Measurements from ENCODE around the gene CALCOCO2. TPM values are rescaled to one million over a fixed set of nuclear protein-coding genes. Genes with fewer than 3 reads are reported as not detected.

Gene CALCOCO2
- total RNA-seq (2022; extraction: Qiagen RNA extraction): 70.2 to 89.4 TPM (median 77.2 TPM) in 5 replicates

DNA sequence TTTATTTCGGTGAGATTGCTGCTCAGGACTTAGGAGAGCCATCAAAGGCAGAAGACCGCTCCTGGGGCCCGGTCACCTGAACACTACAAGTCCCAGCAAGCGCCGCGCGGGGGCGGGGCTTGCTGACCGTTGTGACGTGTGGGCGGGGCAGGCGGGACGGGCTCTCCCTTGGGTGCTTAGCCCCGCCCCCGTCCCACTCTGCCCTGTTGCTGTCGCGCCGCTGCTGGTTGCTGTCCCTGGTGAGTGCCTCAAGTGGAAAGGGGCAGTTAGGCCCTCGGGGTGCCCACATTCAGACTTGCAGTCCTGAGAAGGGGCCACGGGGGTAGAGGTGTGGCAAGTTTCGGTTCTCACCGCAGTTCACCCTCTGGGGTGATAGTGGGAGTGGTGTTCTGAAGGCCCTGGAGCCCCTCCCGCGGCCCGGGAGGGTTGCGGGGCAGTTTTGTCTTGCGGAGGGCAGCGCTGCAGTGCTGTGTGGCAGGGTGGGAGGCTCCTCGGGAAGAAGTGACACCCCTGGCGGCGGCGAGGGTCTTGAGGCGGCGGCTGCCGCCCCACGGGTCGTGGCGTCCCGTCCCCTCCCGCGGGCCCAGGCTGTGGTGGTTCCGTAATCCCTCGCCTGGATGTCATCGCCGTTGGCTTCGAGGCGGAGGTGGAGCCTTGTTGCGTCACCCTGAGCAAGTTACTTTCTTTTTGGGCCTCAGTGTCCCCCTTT lies at the start of gene CALCOCO2:
CALCOCO2 (plus strand) TSS at position 196 of the 709 bp plus-strand sequence. CDS start 10,673 bp downstream, outside the sequence.

DNA sequence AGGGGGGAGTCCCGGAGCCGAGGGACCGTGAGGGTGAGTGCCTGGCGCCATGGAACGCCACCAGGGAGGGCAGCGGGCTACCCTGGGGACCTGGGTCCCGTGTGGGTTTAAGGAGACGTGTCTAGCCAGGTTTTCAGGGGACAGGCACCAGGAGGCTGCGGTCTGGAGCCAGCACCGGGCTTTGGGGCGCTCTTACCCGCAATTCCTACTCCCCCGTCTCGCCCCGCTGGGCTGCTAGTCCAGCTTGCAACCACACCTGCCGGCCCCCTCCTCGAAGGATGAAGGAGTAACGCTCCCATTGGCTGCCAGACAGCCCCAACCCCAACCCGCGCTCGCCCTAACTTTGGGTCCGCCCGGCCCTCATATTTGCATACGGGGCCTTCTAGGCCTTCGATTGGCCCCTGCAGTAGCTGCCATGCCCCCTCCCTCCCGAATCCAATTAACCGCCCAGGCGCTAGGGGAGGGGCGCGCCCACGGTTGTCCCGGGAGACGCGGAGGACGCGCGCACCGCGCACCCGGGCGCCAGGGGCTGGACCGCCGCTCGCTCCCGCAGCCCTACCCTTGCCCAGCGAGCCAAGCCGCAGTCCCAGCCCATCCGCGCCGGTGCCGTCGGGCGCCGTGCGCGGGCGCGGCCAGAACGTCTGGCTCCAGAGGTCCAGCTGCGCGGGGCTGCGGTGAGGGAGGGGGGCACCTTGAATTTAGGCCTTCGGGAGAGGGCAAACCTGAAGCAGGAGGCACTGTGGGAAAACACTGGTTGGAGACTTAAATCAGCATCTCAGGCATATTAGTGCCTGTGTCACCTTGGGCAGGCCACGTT lies 13.9 kb upstream of the CALCOCO2 start, which contains the start of gene TTLL6:
TTLL6 (minus strand) TSS at position 456 of the 817 bp plus-strand sequence; CDS start at position 299, 157 bp downstream.

GRCh38 chr17:48908047-48908843 lies 77.4 kb downstream of the CALCOCO2 start, which contains the start of gene UBE2Z:
Gene UBE2Z, plus strand, starts transcription at chr17:48908407. Its CDS starts 97 bp downstream, at chr17:48908504.

Other genes with a start within 250 kb of the CALCOCO2 start
- gene HOXB3, start 240.8 kb upstream of the CALCOCO2 start, total RNA-seq (2022; extraction: Qiagen RNA extraction): 4.4 to 5.7 TPM (median 4.7 TPM) in 5 replicates
- 1.2 to 2.3 TPM (median 2.1 TPM) in 5 replicates for gene HOXB5, start 237.3 kb upstream of the CALCOCO2 start, total RNA-seq (2022; extraction: Qiagen RNA extraction)
- 3.5 to 5.2 TPM (median 4.3 TPM) in 5 replicates for gene HOXB6, start 226.0 kb upstream of the CALCOCO2 start, total RNA-seq (2022; extraction: Qiagen RNA extraction)
- gene HOXB7, start 220.0 kb upstream of the CALCOCO2 start, total RNA-seq (2022; extraction: Qiagen RNA extraction): 29.4 to 32.5 TPM (median 32.2 TPM) in 5 replicates
- gene HOXB8, start 215.7 kb upstream of the CALCOCO2 start, total RNA-seq (2022; extraction: Qiagen RNA extraction): 5.5 to 7.1 TPM (median 6.0 TPM) in 5 replicates
- 6.4 to 7.2 TPM (median 6.9 TPM) in 5 replicates for gene HOXB9, start 204.7 kb upstream of the CALCOCO2 start, total RNA-seq (2022; extraction: Qiagen RNA extraction)
- not detected in 5 replicates for gene PRAC1, start 108.5 kb upstream of the CALCOCO2 start, total RNA-seq (2022; extraction: Qiagen RNA extraction)
- gene PRAC2, start 107.8 kb upstream of the CALCOCO2 start, total RNA-seq (2022; extraction: Qiagen RNA extraction): not detected in 5 replicates
- gene HOXB13, start 102.3 kb upstream of the CALCOCO2 start, total RNA-seq (2022; extraction: Qiagen RNA extraction): 1.8 to 2.1 TPM (median 2.0 TPM) in 5 replicates
- gene TTLL6, start 13.8 kb upstream of the CALCOCO2 start, total RNA-seq (2022; extraction: Qiagen RNA extraction): 0.44 to 0.85 TPM (median 0.51 TPM) in 5 replicates
- 499 to 625 TPM (median 550 TPM) in 5 replicates for gene ATP5MC1, start 61.8 kb downstream of the CALCOCO2 start, total RNA-seq (2022; extraction: Qiagen RNA extraction)
- gene UBE2Z, start 77.4 kb downstream of the CALCOCO2 start, total RNA-seq (2022; extraction: Qiagen RNA extraction): 116 to 132 TPM (median 122 TPM) in 5 replicates
- 276 to 322 TPM (median 315 TPM) in 5 replicates for gene SNF8, start 113.8 kb downstream of the CALCOCO2 start, total RNA-seq (2022; extraction: Qiagen RNA extraction)
- gene GIP, start 137.6 kb downstream of the CALCOCO2 start, total RNA-seq (2022; extraction: Qiagen RNA extraction): 3.1 to 5.3 TPM (median 4.5 TPM) in 5 replicates
- 52.8 to 81.7 TPM (median 76.0 TPM) in 5 replicates for gene IGF2BP1, start 166.3 kb downstream of the CALCOCO2 start, total RNA-seq (2022; extraction: Qiagen RNA extraction)

Data from A549 treated with AZD2906 at 1 μM for 4 hours (cell line).